ENCODE results near the gene MX1. TPM values are rescaled to one million over a fixed set of nuclear protein-coding genes. Genes with fewer than 3 reads are reported as not detected.

MX1 gene
- total RNA-seq, 1 donor from 2014 or later, result 42.4 TPM

DNA sequence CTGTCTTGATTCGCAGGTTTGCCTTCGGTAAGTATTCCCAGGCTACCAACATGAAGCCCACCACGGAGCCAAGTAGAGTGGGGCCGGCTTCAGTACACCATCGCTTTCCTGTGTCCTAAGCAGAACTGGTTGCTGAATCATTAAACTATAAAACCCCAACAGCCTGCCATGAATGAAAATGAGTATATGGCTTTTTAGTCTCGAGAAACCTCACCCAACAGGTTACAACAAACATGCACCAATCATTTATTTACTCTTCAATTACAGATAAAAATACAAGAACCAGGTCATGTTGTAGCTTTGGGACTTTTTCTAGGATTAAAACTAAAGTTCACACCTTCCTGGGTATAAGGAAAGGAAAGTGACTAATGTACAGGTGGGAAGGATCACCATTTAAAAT is 74.3 kb downstream of the MX1 start:
- no peak for DNase-seq (ENCODE audit: low spot score in 2 of 2, unreplicated experiment in 2 of 2)
- Mint-ChIP-seq H3K4me3 (no peak overlapping the region), H3K36me3 (no peaks in the 10 kb centered on the region), H3K27me3 (ENCODE audit: low read depth) (peaks cover 39% of the 10 kb centered on the region), H3K9me3 (no peaks in the 10 kb centered on the region), H3K4me1 (peaks cover 21% of the 10 kb centered on the region), H3K27ac (no peak overlapping the region)
- TF ChIP-seq, protein P1, sequence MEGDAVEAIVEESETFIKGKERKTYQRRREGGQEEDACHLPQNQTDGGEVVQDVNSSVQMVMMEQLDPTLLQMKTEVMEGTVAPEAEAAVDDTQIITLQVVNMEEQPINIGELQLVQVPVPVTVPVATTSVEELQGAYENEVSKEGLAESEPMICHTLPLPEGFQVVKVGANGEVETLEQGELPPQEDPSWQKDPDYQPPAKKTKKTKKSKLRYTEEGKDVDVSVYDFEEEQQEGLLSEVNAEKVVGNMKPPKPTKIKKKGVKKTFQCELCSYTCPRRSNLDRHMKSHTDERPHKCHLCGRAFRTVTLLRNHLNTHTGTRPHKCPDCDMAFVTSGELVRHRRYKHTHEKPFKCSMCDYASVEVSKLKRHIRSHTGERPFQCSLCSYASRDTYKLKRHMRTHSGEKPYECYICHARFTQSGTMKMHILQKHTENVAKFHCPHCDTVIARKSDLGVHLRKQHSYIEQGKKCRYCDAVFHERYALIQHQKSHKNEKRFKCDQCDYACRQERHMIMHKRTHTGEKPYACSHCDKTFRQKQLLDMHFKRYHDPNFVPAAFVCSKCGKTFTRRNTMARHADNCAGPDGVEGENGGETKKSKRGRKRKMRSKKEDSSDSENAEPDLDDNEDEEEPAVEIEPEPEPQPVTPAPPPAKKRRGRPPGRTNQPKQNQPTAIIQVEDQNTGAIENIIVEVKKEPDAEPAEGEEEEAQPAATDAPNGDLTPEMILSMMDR (IDR thresholded peaks at IDR 0.05; ENCODE audit: unreplicated experiment), result no peak

DNA sequence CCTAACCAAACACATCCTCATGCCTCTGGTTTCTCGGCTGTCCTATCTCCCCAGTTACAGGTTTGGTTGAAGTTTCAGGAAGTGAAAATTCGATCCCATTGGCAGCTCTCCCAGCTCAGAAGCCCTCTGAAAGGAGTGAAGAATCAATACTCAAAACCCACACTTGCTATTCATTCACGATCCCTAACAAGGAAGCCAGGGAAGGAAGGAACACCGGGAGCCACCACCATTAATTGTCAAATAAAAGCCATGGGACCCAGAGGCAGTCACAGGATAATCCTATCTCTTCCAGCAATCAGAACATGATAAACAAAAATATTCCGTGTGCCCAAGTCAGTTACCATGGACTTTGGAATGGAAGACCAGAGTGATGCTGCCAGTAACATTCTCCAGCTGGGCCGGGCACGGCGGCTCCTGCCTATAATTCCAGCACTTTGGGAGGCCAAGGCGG is 74.9 kb downstream of the MX1 start:
- H3K4me1 Mint-ChIP-seq, result peaks cover 21% of the 10 kb centered on the region
- H3K9me3 Mint-ChIP-seq, result no peaks in the 10 kb centered on the region
- no peak for DNase-seq (ENCODE audit: low spot score in 2 of 2, unreplicated experiment in 2 of 2)
- TF ChIP-seq, protein P1 (IDR thresholded peaks at IDR 0.05; ENCODE audit: unreplicated experiment), result no peak
- H3K4me3 Mint-ChIP-seq, result no peak overlapping the region
- no peak overlapping the region for H3K27ac Mint-ChIP-seq
- peaks cover 45% of the 10 kb centered on the region for H3K27me3 Mint-ChIP-seq (ENCODE audit: low read depth)
- H3K36me3 Mint-ChIP-seq, result no peaks in the 10 kb centered on the region

DNA sequence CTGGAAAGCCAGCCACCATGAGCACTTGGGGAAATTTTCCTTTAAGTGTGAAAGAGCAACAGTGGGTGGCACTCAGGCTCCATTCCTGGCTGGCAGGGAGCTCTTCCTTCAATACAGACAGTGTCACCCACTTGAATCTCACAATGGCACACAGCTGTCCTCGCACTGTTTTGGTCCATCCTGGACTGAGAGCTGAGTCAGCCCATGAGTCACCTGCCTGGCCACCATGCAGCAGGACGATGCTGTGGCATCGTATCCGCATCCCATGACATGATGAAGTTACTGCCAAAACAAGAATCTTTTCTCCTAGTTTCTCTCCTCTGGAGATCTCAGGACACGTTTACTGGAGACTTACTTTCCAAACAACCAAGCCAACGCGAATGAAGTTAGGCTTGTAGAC is 75.9 kb downstream of the MX1 start:
- TF ChIP-seq, protein P1 (IDR thresholded peaks at IDR 0.05; ENCODE audit: unreplicated experiment), result no peak
- Mint-ChIP-seq H3K4me1 (peaks cover 21% of the 10 kb centered on the region), H3K27ac (no peak overlapping the region), H3K27me3 (ENCODE audit: low read depth) (peaks cover 55% of the 10 kb centered on the region), H3K4me3 (no peak overlapping the region), H3K9me3 (no peaks in the 10 kb centered on the region), H3K36me3 (no peaks in the 10 kb centered on the region)
- DNase-seq (ENCODE audit: low spot score in 2 of 2, unreplicated experiment in 2 of 2), result no peak

DNA sequence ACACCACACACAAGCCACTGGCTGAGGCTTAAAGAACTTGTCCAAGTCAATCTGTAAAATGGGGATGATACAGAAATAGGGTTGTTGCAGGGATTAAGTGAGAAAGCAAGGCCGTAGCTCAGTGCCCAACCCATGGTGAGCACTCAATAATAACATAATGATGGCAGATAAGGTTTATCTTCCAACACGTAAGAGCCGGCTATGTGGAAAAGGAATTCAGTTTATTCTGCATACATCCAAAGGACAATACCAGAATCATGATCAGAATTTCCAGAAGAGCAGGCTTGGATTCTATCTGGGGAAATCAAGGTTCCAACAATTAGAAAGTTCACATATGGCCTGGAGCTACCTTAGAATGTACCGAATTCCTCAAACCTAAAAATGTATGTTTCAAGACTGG is 77.3 kb downstream of the MX1 start:
- H3K4me1 Mint-ChIP-seq, result peaks cover 18% of the 10 kb centered on the region
- H3K36me3 Mint-ChIP-seq, result no peaks in the 10 kb centered on the region
- peaks cover 61% of the 10 kb centered on the region for H3K27me3 Mint-ChIP-seq (ENCODE audit: low read depth)
- DNase-seq (ENCODE audit: low spot score in 2 of 2, unreplicated experiment in 2 of 2), result no peak
- TF ChIP-seq, protein P1 (IDR thresholded peaks at IDR 0.05; ENCODE audit: unreplicated experiment), result no peak
- H3K4me3 Mint-ChIP-seq, result no peak overlapping the region
- H3K9me3 Mint-ChIP-seq, result no peaks in the 10 kb centered on the region
- no peak overlapping the region for H3K27ac Mint-ChIP-seq

DNA sequence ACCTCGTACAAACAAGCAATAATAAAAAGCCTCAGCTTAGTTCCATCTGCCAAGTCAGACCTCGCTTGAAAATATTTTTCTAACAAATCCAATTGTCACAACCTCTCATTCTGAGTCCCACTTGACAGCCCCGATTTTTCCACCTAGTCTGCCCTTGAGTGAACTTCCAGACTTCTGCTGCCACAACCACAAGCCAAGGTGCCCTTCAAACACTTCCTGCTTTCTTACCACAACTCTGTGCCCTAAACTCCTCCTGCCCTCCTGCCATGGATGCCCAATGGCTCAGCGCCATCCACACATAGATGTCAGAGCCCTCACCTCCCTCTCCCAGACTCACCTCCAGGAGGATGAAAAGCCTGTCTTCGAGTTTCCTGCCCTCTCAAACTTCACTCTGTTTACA is 78.0 kb downstream of the MX1 start:
- Mint-ChIP-seq H3K4me3 (no peak overlapping the region), H3K9me3 (no peaks in the 10 kb centered on the region), H3K27ac (no peak overlapping the region), H3K4me1 (peaks cover 18% of the 10 kb centered on the region), H3K36me3 (no peaks in the 10 kb centered on the region), H3K27me3 (ENCODE audit: low read depth) (peaks cover 68% of the 10 kb centered on the region)
- TF ChIP-seq, protein P1 (IDR thresholded peaks at IDR 0.05; ENCODE audit: unreplicated experiment), result no peak
- no peak for DNase-seq (ENCODE audit: low spot score in 2 of 2, unreplicated experiment in 2 of 2)

DNA sequence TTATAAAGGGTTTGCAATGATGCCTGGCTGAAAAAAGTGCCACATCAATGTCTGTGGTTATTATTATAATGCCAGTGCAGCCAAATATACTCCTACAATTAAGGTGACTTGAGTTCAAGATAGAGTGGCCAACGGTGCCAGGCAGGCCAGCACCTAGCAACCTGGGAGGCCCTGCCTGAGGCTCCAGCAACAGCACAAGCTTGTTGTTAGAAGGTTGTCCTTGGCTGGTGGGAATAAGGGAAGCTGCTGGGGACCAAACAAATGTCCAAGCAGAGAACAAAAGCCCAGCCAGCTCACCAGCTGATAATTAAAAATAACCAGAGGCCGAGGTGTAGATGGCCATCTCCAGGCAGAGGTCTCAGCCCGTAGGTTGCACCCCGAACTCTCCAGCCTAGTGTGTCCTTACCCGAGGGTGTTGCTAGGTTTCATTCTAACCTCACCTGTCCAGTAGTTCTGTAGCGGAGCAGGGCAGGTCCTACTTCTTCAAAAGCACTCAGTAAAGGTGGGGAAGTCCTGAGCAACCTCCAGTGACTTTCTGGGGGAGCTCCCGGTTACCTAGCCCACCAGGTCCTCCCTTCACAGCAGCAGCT is 80.1 kb downstream of the MX1 start:
- peaks cover 80% of the 10 kb centered on the region for H3K27me3 Mint-ChIP-seq (ENCODE audit: low read depth)

More for the DNA sequence above, 80.1 kb downstream of the MX1 start:
- no peak for DNase-seq (ENCODE audit: low spot score in 2 of 2, unreplicated experiment in 2 of 2)
- Mint-ChIP-seq H3K4me1 (peaks cover 4% of the 10 kb centered on the region), H3K27ac (no peak overlapping the region), H3K4me3 (no peak overlapping the region), H3K9me3 (no peaks in the 10 kb centered on the region), H3K36me3 (no peaks in the 10 kb centered on the region)
- TF ChIP-seq, protein P1 (IDR thresholded peaks at IDR 0.05; ENCODE audit: unreplicated experiment), result no peak

Measured in mesothelial cell of epicardium (in vitro differentiated cells).